ENCODE data around the gene H3-3A.
"Not testable (repeated sequence)": the region's sequence is repeated elsewhere in the genome, so short reads cannot be mapped to it uniquely, and the experiment has no call there.

The H3-3A gene

DNA sequence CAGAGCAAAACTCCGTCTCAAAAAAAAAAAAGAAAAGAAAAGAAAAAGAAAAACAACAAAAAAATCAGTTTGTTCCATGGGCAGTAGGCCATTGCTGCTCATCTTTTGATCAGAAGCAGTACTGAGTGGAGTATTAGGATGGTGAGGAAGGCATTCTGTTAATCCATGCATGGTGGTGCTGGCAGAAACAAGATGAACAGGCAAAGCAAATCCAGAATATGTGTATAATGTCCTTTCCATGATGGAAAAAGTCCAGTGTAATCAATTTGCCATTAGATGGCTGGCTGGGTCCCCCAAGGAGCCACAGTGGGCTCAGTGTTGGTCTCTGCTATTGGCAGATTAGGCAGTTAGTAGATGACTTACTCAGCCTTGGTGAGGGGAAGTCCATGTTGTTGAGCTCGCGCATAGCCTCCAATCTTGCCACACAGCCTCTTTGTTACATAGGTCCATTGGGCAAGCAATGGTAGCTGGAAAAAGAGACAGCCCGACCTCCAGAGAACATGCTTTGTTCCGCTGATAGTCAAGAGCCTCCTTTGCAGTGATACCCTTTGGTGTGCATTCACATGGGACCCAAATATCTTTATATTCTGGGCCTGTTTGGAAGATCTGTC lies 23.3 kb downstream of the H3-3A start:
- no peak for DNase-seq (ENCODE audit: low read depth)

DNA sequence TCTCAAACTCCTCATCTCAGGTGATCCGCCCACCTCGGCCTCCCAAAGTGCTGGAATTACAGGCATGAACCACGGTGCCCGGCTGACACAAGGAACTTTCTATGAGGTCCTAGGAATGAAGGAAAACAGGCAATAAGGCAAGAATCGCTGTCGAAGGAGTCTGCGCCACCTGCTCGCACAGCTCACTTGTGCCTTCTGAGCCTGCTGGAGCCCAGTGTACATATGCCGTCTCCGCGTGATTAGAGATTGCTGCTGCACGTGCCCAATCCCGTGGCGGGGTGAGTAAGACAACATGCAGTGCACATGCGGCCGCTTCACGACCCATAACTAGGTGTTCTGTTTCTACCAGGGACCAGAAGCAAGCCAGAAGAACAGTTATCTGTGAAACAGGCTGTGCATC lies 24.3 kb downstream of the H3-3A start:
- no peak for DNase-seq (ENCODE audit: low read depth)

DNA sequence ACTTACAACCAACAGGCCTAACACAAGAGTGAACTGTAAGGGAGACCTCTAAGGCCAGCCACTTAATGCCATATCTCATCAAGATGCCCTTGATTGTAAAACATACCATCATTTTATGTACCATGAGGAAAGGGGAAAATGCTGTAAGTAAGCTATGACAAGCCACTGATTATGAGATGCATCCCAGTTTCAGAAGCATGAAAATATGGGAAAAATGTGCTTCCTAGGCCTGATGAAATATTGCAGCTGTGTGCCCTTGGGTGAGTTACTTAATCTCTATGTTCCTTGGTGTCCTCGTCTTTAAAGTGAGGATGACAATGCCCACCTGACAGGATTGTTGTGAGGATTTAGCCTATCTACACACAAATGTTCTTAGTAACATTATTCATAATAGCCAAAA lies 28.9 kb downstream of the H3-3A start:
- no peak for DNase-seq (ENCODE audit: low read depth)

DNA sequence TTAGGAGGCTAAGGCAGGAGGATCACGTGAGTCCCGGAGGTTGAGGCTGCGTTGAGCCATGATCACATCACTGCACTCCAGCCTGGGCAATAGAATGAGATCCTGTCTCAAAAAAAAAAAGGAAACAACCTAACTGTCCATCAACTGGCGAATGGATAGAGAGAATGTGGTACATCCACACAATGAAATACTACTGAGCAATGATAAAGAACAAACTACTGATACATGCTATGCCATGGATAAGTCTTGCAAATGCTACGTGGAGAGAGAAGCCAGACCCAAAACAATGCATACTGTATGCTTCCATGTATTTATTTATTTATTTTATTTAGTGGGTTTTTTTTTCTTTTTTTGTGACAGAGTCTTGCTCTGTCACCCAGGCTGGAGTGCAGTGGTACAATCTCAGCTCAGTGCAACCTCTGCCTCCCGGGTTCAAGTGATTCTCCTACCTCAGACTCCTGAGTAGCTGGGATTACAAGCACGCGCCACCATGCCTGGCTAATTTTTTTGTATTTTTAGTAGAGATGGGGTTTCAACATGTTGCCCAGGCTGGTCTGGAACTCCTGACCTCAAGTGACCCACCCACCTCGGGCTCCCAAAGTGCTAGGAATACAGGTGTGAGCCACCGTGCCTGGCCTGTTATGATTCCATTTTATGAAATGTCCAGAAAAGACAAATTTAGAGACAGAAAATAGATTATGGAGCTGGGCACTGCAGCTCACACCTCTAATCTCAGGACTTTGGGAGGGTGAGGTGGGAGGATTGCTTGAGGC lies 29.7 kb downstream of the H3-3A start:
- DNase-seq (ENCODE audit: low read depth): not testable (repeated sequence)

DNA sequence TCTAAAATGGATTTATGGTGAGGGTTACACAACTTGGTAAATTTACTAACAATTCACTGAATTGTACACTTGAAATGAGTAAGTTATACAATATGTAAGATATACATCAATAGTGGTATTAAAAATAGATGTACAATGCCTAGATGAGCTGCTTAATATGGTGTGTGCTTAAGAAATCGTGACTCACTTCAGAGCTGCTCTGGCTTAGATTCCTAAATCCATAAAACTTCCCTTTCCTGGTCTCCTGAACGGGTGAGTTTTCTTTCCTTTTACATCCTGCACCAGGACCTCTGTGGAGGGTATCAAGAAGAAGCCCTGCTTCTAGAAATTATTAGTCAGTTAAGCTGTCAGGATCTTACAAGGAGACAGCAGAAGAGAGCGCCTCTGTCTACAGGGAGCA lies 30.4 kb downstream of the H3-3A start:
- DNase-seq (ENCODE audit: low read depth): peak; percentile 37

DNA sequence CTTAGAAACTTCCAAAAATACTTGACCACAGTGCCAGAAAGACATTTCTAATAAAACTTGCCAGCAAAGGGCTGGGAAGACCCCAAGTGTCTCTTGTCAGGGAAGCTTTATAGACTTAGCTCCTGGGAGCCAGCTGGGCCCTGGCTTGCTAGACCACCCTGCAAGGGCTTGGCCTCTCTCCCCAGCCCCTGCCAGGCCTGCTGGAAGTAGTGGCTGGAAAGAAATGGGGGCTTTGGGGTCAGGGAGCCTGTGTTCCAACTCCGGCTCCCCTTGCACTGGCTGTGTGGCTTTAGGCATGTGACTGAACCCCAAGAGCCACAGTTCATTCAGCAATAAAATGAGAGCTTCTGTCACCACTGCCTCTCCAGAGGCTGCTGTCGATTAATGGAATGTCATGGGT lies 31.1 kb downstream of the H3-3A start:
- DNase-seq (ENCODE audit: low read depth): no peak

DNA sequence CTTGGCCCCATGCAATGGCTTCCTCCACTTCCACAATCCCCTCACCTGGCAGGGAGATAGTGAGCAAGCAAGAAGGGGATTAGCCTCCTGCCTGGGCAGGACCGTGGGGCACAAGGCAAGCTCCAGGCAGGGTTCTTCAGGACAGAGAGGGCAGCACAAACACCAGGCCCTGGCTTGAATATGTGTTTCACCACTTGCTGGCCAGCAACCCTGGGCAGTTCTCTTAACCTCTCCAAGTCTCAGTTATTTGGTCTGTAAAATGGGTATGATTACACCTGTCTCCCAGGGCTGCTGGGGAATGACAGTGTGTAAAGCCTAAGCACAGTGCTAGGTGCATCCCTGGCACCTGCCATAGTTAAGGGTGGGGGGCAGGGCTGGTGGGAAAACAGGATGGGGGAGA lies 31.9 kb downstream of the H3-3A start:
- no peak for DNase-seq (ENCODE audit: low read depth)

DNA sequence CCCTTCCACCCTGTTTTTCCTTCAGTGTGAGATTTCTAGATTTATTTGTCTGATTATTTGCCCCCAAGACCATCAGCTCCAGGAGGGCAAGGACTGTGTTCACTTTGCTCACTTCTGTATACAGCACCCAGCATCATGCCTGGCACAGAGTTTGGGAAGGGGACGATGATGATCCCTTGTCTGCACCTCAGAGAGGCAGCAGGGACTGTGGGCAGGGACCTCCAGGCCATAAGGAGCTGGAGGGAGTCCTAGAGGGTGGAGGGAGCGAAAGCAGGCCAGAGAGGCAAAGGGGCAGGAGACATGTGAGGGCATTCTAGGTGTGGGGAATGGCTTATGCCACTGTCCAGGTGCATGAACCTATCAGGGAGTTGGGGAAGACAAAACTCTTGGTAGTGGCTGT lies 32.8 kb downstream of the H3-3A start:
- DNase-seq (ENCODE audit: low read depth): no peak

DNA sequence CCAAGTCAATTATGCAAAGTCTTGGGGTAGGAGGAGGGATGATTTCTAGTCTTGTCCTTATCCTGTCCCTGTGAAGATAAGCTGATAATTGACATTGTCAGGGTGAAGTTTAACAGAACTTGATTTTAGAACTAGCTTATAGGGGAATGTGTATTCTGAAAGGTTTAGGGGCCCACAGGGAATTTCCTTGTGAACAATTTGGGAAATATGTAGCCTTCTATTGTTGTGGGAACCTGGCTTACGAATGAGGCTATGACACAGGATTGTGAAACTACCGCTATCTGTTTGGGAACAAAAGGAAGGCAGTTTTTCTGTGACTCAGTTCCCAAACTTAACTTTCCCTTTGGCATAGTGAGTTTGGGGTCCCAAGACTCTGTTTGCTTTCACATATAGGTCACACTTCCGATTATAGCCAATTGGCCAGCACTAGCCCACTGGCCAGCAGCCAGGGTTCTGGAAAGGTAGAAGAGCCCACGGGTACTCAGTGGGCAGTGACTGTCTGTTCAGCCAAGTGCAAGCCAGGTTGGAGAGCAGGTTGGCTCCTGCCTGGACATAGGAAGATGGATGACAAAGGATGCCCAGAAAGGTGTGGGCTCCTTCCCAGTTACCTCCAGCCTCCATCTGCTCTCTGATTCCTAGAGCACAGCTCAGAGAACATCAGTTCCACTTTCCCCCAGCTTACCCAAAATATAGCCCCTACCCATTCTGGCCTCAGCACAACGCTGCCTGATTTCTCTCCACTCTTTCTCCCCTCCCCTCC lies 35.5 kb downstream of the H3-3A start:
- peak; percentile 73 for DNase-seq (ENCODE audit: low read depth)

DNA sequence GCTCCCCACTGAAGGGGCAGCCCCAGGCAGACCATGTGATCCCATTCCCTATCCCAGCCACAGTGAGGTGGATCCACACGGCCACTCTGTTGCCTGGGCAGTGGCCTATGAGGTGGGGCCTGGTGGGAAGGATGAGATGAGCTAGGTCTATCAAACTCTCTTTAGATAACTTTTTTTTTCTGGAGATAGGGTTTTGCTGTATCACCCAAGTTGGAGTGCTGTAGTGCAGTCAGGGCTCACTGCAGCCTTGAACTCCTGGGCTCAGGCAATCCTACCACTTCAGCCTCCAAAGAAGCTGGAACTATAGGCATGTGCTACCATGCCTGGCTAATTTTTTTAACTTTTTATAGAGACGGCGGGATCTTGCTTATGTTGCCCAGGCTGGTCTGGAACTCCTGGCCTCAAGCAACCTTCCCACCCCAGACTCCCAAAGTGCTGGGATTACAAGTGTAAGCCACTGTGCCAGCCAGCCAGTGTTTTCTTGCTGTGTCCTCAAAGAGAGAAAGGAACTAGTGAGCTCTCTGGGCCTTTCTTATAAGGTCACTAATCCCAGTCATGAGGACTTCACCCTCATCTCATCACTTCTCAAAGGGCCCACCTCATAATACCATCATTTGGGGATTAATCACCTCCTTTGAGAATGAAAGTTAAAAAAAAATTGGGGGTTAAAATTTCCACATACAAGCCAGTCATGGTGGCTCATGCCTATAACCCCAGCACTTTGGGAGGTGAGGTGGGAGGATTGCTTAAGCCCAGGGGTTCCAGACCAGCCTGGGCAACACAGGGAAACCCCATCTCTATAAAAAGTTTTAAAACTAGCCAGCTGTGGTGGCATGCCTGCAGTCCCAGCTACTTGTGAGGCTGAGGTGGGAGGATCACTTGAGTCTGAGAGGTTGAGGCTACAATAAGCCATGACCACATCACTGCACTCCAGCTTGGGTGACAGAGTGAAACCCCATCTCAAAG lies 36.6 kb downstream of the H3-3A start:
- DNase-seq (ENCODE audit: low read depth): no peak

DNA sequence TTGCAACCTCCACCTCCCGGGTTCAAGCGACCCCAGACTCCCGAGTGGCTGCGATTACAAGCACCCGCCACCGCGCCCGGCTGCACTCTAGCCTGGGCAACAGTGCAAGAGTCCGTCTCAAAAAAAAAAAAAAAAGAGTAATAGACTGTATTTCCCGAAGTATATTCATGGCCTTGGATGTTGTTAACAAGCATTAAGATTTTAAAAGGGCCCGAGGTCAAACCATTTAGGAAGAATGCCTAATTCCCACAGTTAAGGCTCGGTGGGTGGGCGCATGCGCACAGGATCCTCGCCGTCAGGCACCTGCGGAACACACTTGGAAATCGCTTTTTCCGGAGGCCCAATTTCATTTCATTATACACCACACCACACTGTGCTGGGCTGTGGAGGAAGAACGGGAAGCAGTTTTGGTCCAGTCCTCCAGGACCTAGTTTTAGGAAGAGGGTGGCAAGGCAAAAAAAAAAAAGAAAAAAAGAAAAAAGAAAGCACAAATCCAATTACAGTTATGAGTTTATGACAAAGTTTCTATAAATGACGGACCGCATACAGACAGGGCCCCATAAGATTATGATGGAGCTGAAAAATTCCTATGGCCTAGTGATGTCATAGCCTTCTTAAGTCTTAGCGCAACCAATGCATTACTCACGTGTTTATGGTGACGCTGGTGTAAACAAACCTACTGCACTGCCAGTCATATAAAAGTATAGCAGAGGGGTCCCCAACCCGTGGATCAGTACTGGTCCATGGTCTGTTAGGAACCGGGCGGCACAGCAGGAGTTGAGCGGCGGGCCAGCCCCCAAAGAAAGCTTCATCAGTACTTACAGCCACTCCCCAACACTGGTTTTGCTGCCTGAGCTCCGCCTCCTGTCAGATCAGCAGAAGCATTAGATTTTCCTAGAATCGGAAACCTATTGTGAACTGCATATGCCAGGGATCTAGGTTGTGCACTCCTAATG lies 38.2 kb downstream of the H3-3A start:
- peak; percentile 83 for DNase-seq (ENCODE audit: low read depth)

DNA sequence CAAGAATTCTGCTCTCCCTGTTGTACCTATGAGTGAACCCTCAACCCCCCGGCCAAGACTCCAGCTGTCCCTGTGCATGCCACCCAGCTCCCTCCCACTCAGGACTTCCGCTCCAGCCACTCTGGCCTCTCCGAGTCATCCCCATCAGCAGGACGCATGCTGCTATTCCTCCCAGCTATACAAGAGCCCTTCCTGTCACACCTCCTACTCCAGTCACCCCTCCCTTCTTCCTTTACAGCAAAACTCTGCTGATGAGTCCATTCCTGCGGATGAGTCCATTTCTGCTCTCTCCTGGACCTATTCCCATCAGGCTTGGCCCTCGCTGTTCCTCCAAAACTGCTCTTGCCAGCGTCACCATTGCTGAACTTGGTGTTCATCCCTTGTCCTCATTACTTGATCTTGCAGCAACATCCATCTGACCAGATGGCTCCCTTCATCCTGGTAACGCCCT lies 42.2 kb downstream of the H3-3A start:
- DNase-seq (ENCODE audit: low read depth): no peak

DNA sequence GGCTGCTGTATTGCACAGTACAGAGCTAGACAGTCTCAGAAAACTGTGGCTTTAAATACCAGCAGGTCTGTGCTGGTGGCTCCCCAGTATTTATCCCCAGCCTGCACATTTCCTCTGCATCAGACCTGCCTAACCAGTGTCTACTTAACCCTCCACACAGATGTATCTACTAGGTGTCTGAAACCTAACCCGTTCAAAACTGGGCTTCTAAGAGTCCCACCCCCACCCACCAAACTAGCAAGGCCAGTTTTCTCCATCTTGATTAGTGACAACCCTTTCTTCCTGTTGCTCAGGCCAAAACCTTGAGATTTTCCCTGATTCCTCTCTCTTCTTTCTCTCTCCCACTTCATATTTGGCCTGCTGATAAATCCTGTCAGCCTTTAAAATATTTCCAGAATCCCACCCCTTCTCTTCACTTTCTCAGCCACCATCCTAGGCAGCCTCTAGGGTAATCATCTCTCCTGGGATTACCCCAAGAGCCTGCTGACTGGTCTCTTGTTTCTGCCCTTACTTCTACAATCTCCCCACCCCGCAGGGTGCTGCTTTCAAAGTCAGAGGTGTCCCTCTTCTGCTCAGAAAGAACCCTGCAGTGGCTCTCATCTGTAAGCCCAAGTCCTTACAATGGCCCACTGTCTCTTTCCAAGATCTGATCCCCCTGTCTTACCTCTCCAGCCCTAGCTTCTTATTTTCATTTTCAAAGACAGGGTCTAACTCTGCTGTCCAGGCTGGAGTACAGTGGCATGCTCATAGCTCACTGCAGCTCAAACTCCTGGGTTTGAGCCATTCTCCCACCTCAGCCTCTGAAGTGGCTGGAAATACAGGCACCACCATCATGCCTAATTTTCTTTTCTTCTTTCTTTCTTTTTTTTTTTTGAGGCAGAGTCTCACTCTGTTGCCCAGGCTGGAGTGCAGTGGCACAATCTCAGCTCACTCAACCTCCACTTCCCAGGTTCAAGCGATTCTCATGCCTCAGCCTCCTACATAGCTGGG lies 45.2 kb downstream of the H3-3A start:
- no peak for DNase-seq (ENCODE audit: low read depth)

DNA sequence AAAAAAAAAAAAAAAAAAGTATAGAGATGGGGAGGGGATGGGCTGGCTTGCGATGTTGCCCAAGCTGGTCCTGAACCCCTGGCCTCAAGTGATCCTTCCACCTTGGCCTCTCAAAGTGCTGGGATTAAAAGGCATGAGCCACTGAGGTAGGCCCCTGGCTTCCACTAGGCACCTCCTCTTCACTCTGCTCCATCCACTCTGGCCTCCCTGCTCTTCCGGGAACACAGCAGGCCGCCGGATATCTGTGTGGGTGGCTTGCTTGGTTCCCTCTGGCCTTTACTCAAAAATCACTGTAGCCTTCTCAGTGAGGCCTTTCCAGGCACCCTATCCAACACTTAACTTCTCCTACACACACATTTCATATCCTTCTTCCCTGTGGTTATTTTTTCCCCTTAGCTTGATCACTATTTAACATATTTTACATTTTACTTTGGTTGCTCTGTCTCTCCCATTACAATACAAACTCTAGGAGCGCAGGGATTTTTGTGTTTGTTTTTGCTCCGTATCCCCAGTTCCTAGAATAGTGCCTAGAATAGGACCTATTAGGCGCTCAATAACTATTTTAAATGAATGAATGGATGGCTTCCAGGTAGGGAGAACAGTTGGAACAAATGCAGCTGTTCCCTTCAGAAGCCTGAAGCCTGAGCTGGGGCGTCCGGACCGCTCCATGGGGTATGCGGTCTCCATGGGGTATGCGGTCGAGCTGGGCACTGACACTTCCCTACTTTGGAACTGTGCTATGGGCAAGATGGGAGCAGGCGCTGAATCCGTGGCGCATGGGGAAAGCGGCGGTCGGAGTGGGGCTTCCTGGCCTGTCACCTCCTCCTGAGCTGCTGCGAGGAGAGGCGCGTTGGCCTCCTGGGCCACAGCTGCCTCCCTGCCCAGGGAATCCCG lies 46.7 kb downstream of the H3-3A start:
- peak; percentile 40 for DNase-seq (ENCODE audit: low read depth)

DNA sequence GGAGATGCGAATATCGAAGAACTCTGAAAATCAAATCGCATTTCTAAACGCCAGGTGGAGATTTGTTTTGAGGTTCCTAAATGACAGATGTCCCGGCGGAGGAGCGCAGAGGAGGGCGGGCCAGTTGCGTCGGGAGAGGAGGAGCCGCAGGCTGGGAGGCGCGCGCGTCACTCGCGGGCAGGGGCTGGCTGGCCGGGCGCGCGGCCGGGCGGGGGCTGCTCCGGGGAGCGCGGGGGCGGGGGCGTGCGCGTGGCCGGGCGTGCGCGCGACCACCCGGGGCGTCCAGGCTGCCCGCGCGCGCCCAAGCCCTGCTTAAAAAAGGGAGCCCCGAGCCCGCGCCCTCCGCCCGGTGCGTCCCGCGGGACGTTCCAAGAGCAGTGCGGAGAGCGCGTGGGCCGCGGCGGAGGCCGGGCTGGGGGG lies 47.3 kb downstream of the H3-3A start:
- peak; percentile 57 for DNase-seq (ENCODE audit: low read depth)

DNA sequence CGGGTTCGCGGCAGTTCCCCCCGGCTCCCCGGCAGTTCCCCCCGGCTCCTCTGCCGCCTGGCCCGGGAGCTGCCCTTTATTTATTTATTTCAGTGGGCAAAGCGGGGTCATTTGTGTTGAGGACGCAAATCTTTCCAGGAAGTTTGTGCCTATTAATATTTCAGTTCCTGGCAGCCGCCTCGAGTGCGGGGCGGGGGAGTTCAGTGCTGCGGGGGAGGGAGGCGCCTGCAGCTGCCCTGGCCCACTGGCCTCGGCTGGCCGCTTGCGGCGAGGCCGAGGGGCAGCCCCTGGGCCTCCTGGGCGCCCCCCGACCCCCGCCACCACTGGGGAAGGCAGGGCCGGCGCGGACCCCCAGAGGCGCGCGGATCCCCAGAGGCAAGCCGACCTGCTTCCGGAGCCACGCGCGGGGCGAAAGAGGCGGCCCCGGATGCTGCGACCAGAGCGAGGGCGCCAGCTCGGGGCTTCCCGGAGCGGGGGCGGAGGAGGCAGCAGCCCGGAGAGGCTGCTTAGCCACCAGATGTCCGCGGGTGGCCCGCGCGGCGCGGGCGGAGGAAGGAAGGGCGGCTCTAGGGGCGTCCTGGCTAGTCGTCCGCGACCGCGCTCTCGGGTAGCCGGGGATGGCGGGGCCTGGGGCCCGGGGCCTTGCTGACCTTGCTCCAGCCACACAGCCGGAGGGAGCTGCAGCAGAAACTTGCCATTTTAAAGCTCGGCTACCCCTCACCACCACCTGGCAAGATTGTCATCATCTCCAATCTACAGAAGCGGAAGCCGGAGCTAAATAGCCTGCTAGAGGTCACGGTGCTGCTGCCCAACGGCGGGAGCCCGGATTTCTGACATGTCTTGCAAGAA lies 48.0 kb downstream of the H3-3A start:
- DNase-seq (ENCODE audit: low read depth): peak; percentile 56

DNA sequence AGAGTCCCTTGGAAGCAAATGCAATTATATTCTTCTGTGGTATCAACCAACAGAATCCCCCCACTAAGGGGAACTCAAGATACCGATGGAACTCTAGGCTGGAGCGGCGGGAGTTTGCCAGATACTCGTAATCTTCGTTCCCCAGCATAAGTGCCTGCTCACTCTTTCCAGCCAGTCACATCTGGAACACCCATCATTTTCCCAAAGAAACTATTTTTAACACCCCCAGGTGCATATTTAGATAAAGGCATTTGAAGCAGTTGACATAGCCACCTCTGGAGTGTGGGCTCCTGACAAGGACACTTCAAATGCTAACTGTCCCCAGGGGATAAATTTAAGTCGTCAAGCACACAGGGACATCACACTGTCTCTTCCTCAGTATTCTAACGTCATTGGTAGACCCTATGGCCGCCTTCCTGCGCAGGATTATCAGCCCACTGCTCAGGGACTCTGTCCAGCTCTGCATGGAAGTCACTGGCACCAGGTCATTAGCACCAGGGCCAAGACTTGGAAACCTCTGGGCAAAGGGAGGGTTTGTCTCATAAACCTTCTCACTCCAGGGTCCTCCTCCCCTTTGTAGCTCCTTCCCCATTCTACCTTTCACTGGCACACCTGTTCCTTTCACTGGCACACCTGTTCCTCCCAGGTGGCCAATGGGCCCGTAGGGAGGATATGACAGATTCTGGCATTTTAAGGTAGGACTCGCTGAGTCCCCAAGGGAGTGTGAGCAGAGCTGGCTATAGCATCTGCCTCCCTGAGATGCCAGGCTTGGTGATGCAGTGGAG lies 48.8 kb downstream of the H3-3A start:
- DNase-seq (ENCODE audit: low read depth): no peak

All from amniotic epithelial cell (primary cell).